Fibroblast of lung (primary cell): ENCODE results near the gene DCAF7. TPM values are rescaled to one million over a fixed set of nuclear protein-coding genes. Genes with fewer than 3 reads are reported as not detected.

Source experiments
- DNase-seq, 2 donors: peaks; one replicate each; pipeline versions ENCODE4 v3.0.0 to v3.0.0-alpha.2; 2010; ENCODE audit warnings: low read depth in 2 of 2
- H2AFZ ChIP-seq: 2 replicates; pipeline ENCODE4 v1.5.1; 2012; ENCODE audit warnings: low read length, control low read depth, inconsistent platforms
- H3K27ac ChIP-seq: 2 replicates; pipeline ENCODE4 v1.5.1; 2011; ENCODE audit warnings: low read length, control low read depth; ENCODE audit not compliant: insufficient read depth
- H3K27me3 ChIP-seq: 2 replicates; pipeline ENCODE4 v1.5.1; 2011; ENCODE audit warnings: mild to moderate bottlenecking, low read length; ENCODE audit not compliant: control insufficient read depth, insufficient read depth
- H3K36me3 ChIP-seq: 2 replicates; pipeline ENCODE4 v1.5.1; 2011; ENCODE audit warnings: low read length; ENCODE audit not compliant: control insufficient read depth, insufficient read depth
- H3K4me1 ChIP-seq: 2 replicates; pipeline ENCODE4 v1.5.1; 2011; ENCODE audit warnings: low read length; ENCODE audit not compliant: control insufficient read depth, insufficient read depth; ENCODE audit errors: extremely low read depth
- H3K4me2 ChIP-seq: 2 replicates; pipeline ENCODE4 v1.5.1; 2011; ENCODE audit warnings: low read length, control low read depth; ENCODE audit not compliant: insufficient read depth; ENCODE audit errors: extremely low read depth
- H3K4me3 ChIP-seq, 4 experiments: fragments of 200-600 bp in 1 of 4; sonication (generic) in 1 of 4; replicated peaks in 1 of 4; 2 replicates each; pipeline ENCODE4 v1.5.1; 2011 to 2016; ENCODE audit warnings: low read length in 4 of 4, low read depth in 3 of 4, mild to moderate bottlenecking in 3 of 4, control low read depth in 2 of 4, inconsistent platforms in 1 of 4, mixed read lengths in 1 of 4; ENCODE audit not compliant: insufficient read depth in 1 of 4; ENCODE audit errors: control extremely low read depth in 1 of 4
- H3K79me2 ChIP-seq: 2 replicates; pipeline ENCODE4 v1.5.1; 2012; ENCODE audit warnings: mild to moderate bottlenecking, low read length, inconsistent platforms; ENCODE audit not compliant: control insufficient read depth, insufficient read depth
- H3K9ac ChIP-seq: 2 replicates; pipeline ENCODE4 v1.5.1; 2011; ENCODE audit warnings: mild to moderate bottlenecking, low read length, control low read depth; ENCODE audit not compliant: insufficient read depth
- H3K9me3 ChIP-seq: 2 replicates; pipeline ENCODE4 v1.5.1; 2012; ENCODE audit warnings: low read depth, low read length; ENCODE audit not compliant: control insufficient read depth, insufficient read depth
- H4K20me1 ChIP-seq: 2 replicates; pipeline ENCODE4 v1.5.1; 2011; ENCODE audit warnings: low read length; ENCODE audit not compliant: control insufficient read depth, insufficient read depth; ENCODE audit errors: extremely low read depth
- CTCF ChIP-seq, 2 donors: IDR thresholded peaks in 1 of 2; conservative IDR thresholded peaks in 1 of 2; 1 replicate in 1 of 2; 2 replicates in 1 of 2; pipeline ENCODE4 v1.5.1; 2011 to 2012; ENCODE audit warnings: low read length in 2 of 2, control low read depth in 1 of 2, inconsistent platforms in 1 of 2, low read depth in 1 of 2, mild to moderate bottlenecking in 1 of 2
- EZH2 ChIP-seq: IDR thresholded peaks from 2 replicates; pipeline ENCODE4 v1.5.1; 2012; ENCODE audit warnings: low read length, control low read depth, mild to moderate bottlenecking; ENCODE audit errors: missing control alignments
- polyA plus RNA-seq, 2 donors: library from polyadenylated mRNA; depleted of rRNA in 1 of 2; stranded (reverse) in 1 of 2; unstranded in 1 of 2; fragments of >200 nt; gene quantifications; 2 replicates each; pipeline ENCODE4 v1.2.1, GENCODE V29; 2011 to 2012; ENCODE audit warnings: missing spikeins in 1 of 2
- total RNA-seq: library from RNA; depleted of rRNA; stranded (reverse); fragments of >200 nt; gene quantifications from 2 replicates; pipeline ENCODE4 v1.2.1, GENCODE V29; 2014

The DCAF7 gene
- total and polyA plus RNA-seq, 2 donors (not counting 1 experiment from before 2014, with no cell fraction given): 13.9 to 38.8 TPM

GRCh38 chr17:63629627-63630026, 79.3 kb downstream of the DCAF7 start:
- Histone ChIP-seq H3K4me2 (no peak overlapping the region), H3K79me2 (peaks cover 23% of the 10 kb centered on the region), H2AFZ (no peak overlapping the region), H4K20me1 (no peaks in the 10 kb centered on the region), H3K36me3 (no peaks in the 10 kb centered on the region), H3K27me3 (no peaks in the 10 kb centered on the region), H3K4me1 (no peaks in the 10 kb centered on the region), H3K9me3 (no peaks in the 10 kb centered on the region), H3K9ac (no peak overlapping the region), H3K4me3 (no peak overlapping the region), H3K27ac (no peak overlapping the region)
- no peak for DNase-seq
- TF ChIP-seq EZH2 (no peak), CTCF (conservative IDR thresholded peaks at IDR 0.05 in 1 of 2, IDR thresholded peaks at IDR 0.05 in 1 of 2; ENCODE audit: low read depth in 1 of 2, low read length in 2 of 2) (no peak)

- Histone ChIP-seq H3K4me2 (no peak overlapping the region), H3K4me3 (no peak overlapping the region), H3K36me3 (no peaks in the 10 kb centered on the region), H3K9me3 (no peaks in the 10 kb centered on the region), H3K9ac (no peak overlapping the region), H3K79me2 (peaks cover 11% of the 10 kb centered on the region), H2AFZ (no peak overlapping the region), H3K4me1 (no peaks in the 10 kb centered on the region), H3K27me3 (no peaks in the 10 kb centered on the region), H3K27ac (no peak overlapping the region), H4K20me1 (no peaks in the 10 kb centered on the region)
- no peak for TF ChIP-seq CTCF (conservative IDR thresholded peaks at IDR 0.05 in 1 of 2, IDR thresholded peaks at IDR 0.05 in 1 of 2; ENCODE audit: low read depth in 1 of 2, low read length in 2 of 2)
- TF ChIP-seq EZH2: no peak
- DNase-seq: no peak
These were observed 80.8 kb downstream of the DCAF7 start for GRCh38 chr17:63631062-63631461.

DNA sequence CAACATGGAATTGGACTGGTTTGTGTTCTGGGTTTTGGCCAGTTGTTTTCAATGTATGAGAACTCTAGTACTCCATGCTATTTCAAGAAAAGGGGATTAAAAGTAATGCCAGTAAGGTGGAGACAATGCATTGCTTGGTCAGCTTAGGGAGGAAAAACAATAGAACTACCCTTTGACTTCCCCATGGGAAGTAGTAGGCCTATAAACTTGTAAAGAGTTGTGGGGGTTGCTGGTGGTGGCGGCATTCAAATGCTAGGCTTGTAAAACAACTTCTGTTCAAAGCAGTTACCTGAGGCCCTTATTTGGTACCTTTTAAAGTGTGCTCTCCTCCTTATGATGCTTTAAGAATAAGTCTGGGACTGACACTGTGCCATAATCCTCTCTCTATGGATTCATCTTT, 81.3 kb downstream of the DCAF7 start:
- Histone ChIP-seq H3K27me3 (no peaks in the 10 kb centered on the region), H3K27ac (no peak overlapping the region), H3K79me2 (peaks cover 6% of the 10 kb centered on the region), H2AFZ (no peak overlapping the region), H3K36me3 (peaks cover 3% of the 10 kb centered on the region), H3K4me2 (no peak overlapping the region), H3K9me3 (no peaks in the 10 kb centered on the region), H3K9ac (no peak overlapping the region), H3K4me1 (no peaks in the 10 kb centered on the region), H3K4me3 (no peak overlapping the region), H4K20me1 (no peaks in the 10 kb centered on the region)
- no peak for DNase-seq
- TF ChIP-seq EZH2 (no peak), CTCF (conservative IDR thresholded peaks at IDR 0.05 in 1 of 2, IDR thresholded peaks at IDR 0.05 in 1 of 2; ENCODE audit: low read depth in 1 of 2, low read length in 2 of 2) (no peak)
